ENCODE results near the gene CDK5RAP1.

DNA sequence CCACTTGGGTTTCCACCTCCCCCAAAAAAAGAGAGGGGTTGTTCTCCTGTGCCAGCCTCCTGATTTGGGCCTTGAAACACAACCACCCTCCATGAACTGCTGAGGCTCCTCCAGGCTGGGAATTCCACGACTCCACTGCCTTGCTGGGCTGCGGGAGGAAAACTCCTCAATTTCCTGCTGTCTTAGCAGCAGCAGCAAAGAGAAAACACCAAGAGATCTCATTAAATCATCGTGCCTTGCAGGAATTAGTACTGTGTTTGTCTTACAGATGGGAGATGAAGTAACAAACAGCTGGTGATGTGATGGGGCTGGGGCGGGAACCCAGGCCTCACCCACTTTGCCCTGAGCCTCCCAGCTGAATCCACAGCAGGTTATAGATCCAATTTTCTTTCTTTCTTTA, 89.3 kb downstream of the CDK5RAP1 start:
- TF ChIP-seq, protein P1, sequence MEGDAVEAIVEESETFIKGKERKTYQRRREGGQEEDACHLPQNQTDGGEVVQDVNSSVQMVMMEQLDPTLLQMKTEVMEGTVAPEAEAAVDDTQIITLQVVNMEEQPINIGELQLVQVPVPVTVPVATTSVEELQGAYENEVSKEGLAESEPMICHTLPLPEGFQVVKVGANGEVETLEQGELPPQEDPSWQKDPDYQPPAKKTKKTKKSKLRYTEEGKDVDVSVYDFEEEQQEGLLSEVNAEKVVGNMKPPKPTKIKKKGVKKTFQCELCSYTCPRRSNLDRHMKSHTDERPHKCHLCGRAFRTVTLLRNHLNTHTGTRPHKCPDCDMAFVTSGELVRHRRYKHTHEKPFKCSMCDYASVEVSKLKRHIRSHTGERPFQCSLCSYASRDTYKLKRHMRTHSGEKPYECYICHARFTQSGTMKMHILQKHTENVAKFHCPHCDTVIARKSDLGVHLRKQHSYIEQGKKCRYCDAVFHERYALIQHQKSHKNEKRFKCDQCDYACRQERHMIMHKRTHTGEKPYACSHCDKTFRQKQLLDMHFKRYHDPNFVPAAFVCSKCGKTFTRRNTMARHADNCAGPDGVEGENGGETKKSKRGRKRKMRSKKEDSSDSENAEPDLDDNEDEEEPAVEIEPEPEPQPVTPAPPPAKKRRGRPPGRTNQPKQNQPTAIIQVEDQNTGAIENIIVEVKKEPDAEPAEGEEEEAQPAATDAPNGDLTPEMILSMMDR (IDR thresholded peaks at IDR 0.05; ENCODE audit: low read depth, low read length, missing input control): no peak
- no peak for TF ChIP-seq JUND (IDR thresholded peaks at IDR 0.05)
- no peak for TF ChIP-seq RAD21 (IDR thresholded peaks at IDR 0.05)
- no peak for TF ChIP-seq TAF1 (conservative IDR thresholded peaks at IDR 0.05)
- TF ChIP-seq YY1 (IDR thresholded peaks at IDR 0.05): no peak
- TF ChIP-seq, protein P2, sequence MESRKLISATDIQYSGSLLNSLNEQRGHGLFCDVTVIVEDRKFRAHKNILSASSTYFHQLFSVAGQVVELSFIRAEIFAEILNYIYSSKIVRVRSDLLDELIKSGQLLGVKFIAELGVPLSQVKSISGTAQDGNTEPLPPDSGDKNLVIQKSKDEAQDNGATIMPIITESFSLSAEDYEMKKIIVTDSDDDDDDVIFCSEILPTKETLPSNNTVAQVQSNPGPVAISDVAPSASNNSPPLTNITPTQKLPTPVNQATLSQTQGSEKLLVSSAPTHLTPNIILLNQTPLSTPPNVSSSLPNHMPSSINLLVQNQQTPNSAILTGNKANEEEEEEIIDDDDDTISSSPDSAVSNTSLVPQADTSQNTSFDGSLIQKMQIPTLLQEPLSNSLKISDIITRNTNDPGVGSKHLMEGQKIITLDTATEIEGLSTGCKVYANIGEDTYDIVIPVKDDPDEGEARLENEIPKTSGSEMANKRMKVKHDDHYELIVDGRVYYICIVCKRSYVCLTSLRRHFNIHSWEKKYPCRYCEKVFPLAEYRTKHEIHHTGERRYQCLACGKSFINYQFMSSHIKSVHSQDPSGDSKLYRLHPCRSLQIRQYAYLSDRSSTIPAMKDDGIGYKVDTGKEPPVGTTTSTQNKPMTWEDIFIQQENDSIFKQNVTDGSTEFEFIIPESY (IDR thresholded peaks at IDR 0.05): no peak
- no peak for TF ChIP-seq MAX (IDR thresholded peaks at IDR 0.05)
- TF ChIP-seq EGR1 (IDR thresholded peaks at IDR 0.05; ENCODE audit: low read depth in 2 of 2): no peak
- TF ChIP-seq SP1 (IDR thresholded peaks at IDR 0.05): no peak
- TF ChIP-seq HNF4G (IDR thresholded peaks at IDR 0.05): no peak

Data from liver (tissue), 3 donors.